Measurements from ENCODE around the gene CFAP43. TPM values are rescaled to one million over a fixed set of nuclear protein-coding genes. Genes with fewer than 3 reads are reported as not detected.

The CFAP43 gene
- total and polyA plus RNA-seq, 2 donors (not counting 1 experiment from before 2014, with no cell fraction given): 0.12 TPM; not detected in 1

GRCh38 chr10:104208730-104209129, 23.4 kb downstream of the CFAP43 start:
- H3K4me3 Mint-ChIP-seq: no peak overlapping the region
- CTCF ChIA-PET: no interaction called here
- no CpG with 5 or more reads among the region's 3 CpGs for WGBS (ENCODE audit: insufficient coverage)

GRCh38 chr10:104202231-104202630, 29.9 kb downstream of the CFAP43 start:
- no peak overlapping the region for H3K4me2 ChIP-seq (replicated peaks; ENCODE audit: low read depth, low read length, poor library complexity, severe bottlenecking)
- peaks cover 0 to 5% (median under 1%) of the 10 kb centered on the region in 4 experiments for H3K27me3 ChIP-seq (replicated peaks in 1 of 4; ENCODE audit: control extremely low read depth in 1 of 4, control insufficient read depth in 3 of 4, insufficient read depth in 4 of 4, low read length in 3 of 4)
- Mint-ChIP-seq H3K27me3 (peaks cover 24% of the 10 kb centered on the region), H3K4me1 (no peaks in the 10 kb centered on the region), H3K27ac (no peak overlapping the region), H3K4me3 (no peak overlapping the region), H3K9me3 (ENCODE audit: insufficient read depth) (no peaks in the 10 kb centered on the region)
- ChIA-PET CTCF (no interaction called here), POLR2A (no interaction called here)
- WGBS (ENCODE audit: insufficient coverage): no CpG with 5 or more reads among the region's 2 CpGs
- DNase-seq (no peak), ATAC-seq (ENCODE audit: low read depth) (no peak)
- H4K20me1 ChIP-seq (ENCODE audit: control insufficient read depth, insufficient read depth, low read length, poor library complexity, severe bottlenecking): no peaks in the 10 kb centered on the region
- no peaks in the 10 kb centered on the region for H3K9me3 ChIP-seq (ENCODE audit: control extremely low read depth in 1 of 3, control insufficient read depth in 2 of 3, insufficient read depth in 1 of 3, low read length in 2 of 3)
- no peaks in the 10 kb centered on the region for H3K79me2 ChIP-seq (ENCODE audit: control insufficient read depth, insufficient read depth, low read length)
- H3K27ac ChIP-seq (ENCODE audit: low read length in 2 of 2): no peak overlapping the region
- no peaks in the 10 kb centered on the region for H3K36me3 ChIP-seq (replicated peaks in 1 of 2; ENCODE audit: control extremely low read depth in 1 of 2, control insufficient read depth in 1 of 2, extremely low read depth in 1 of 2, insufficient read depth in 2 of 2, low read length in 1 of 2)
- intact Hi-C loops (cut with micrococcal nuclease): no loop called here
- H3K4me1 ChIP-seq (ENCODE audit: control insufficient read depth in 2 of 2, insufficient read depth in 2 of 2, low read length in 2 of 2): no peaks in the 10 kb centered on the region
- no peak overlapping the region for H3K4me3 ChIP-seq (ENCODE audit: control extremely low read depth in 1 of 5, extremely low read depth in 1 of 5, insufficient read depth in 1 of 5, low read depth in 2 of 5, low read length in 4 of 5)
- H2AFZ ChIP-seq (ENCODE audit: insufficient read depth, low read depth, low read length, poor library complexity, severe bottlenecking): no peak overlapping the region
- no peak overlapping the region for H3K9ac ChIP-seq (ENCODE audit: low read length)
- TF ChIP-seq EZH2 (IDR thresholded peaks at IDR 0.05; ENCODE audit: borderline replicate concordance, insufficient read depth, low read depth, low read length, poor library complexity, severe bottlenecking): no peak

More at GRCh38 chr10:104208730-104209129, 23.4 kb downstream of the CFAP43 start:
- H3K9me3 ChIP-seq (ENCODE audit: control extremely low read depth in 1 of 3, control insufficient read depth in 2 of 3, insufficient read depth in 1 of 3, low read length in 2 of 3): no peaks in the 10 kb centered on the region
- intact Hi-C loops (cut with micrococcal nuclease): loop anchor here (1.0 to 5.0 kb wide), 2 partner anchors 306 to 320 kb away; no protein-coding TSS in a partner anchor
- H3K27me3 ChIP-seq (replicated peaks in 1 of 4; ENCODE audit: control extremely low read depth in 1 of 4, control insufficient read depth in 3 of 4, insufficient read depth in 4 of 4, low read length in 3 of 4): peaks cover 0 to 6% (median 0%) of the 10 kb centered on the region in 4 experiments
- no peak overlapping the region for H3K4me2 ChIP-seq (replicated peaks; ENCODE audit: low read depth, low read length, poor library complexity, severe bottlenecking)
- no peaks in the 10 kb centered on the region for H3K4me1 ChIP-seq (ENCODE audit: control insufficient read depth in 2 of 2, insufficient read depth in 2 of 2, low read length in 2 of 2)
- POLR2A ChIA-PET: no interaction called here
- no peaks in the 10 kb centered on the region for H3K9me3 Mint-ChIP-seq (ENCODE audit: insufficient read depth)
- H3K4me1 Mint-ChIP-seq: no peaks in the 10 kb centered on the region
- TF ChIP-seq EZH2 (IDR thresholded peaks at IDR 0.05; ENCODE audit: borderline replicate concordance, insufficient read depth, low read depth, low read length, poor library complexity, severe bottlenecking): no peak
- TF ChIP-seq CTCF (IDR thresholded peaks at IDR 0.05): no peak
- H2AFZ ChIP-seq (ENCODE audit: insufficient read depth, low read depth, low read length, poor library complexity, severe bottlenecking): no peak overlapping the region
- no peak for DNase-seq
- no peak overlapping the region for H3K9ac ChIP-seq (ENCODE audit: low read length)
- H3K27ac ChIP-seq (ENCODE audit: low read length in 2 of 2): no peak overlapping the region
- no peaks in the 10 kb centered on the region for H3K36me3 ChIP-seq (replicated peaks in 1 of 2; ENCODE audit: control extremely low read depth in 1 of 2, control insufficient read depth in 1 of 2, extremely low read depth in 1 of 2, insufficient read depth in 2 of 2, low read length in 1 of 2)
- no peak overlapping the region for H3K4me3 ChIP-seq (ENCODE audit: control extremely low read depth in 1 of 5, extremely low read depth in 1 of 5, insufficient read depth in 1 of 5, low read depth in 2 of 5, low read length in 4 of 5)
- no peaks in the 10 kb centered on the region for H3K79me2 ChIP-seq (ENCODE audit: control insufficient read depth, insufficient read depth, low read length)
- ATAC-seq (ENCODE audit: low read depth): no peak
- no peaks in the 10 kb centered on the region for H4K20me1 ChIP-seq (ENCODE audit: control insufficient read depth, insufficient read depth, low read length, poor library complexity, severe bottlenecking)
- peaks cover 45% of the 10 kb centered on the region for H3K27me3 Mint-ChIP-seq
- H3K27ac Mint-ChIP-seq: no peak overlapping the region
